Lung (tissue), 12 donors: ENCODE results near the gene C5AR2. TPM values are rescaled to one million over a fixed set of nuclear protein-coding genes. Genes with fewer than 3 reads are reported as not detected.

ENCODE experiments used
- ATAC-seq: fragments of 200-7000 bp; cut with Tn5 transposase; one replicate; pipeline ENCODE4 v1.9.1; 2020; ENCODE audit warnings: moderate number of reproducible peaks; ENCODE audit not compliant: insufficient read depth, low FRiP score
- DNase-seq, 3 donors: peaks; one replicate each; pipeline ENCODE4 v3.0.0-alpha.2; 2013 to 2017
- H3K27ac ChIP-seq, 2 donors: one replicate each; pipeline ENCODE4 v1.5.1; 2013; ENCODE audit warnings: mild to moderate bottlenecking in 2 of 2, moderate library complexity in 2 of 2, control low read depth in 1 of 2, inconsistent platforms in 1 of 2, low read depth in 1 of 2, low read length in 1 of 2
- H3K27me3 ChIP-seq, 3 donors: one replicate each; pipeline ENCODE4 v1.5.1; 2013; ENCODE audit warnings: low read length in 2 of 3; ENCODE audit not compliant: control insufficient read depth in 3 of 3, insufficient read depth in 3 of 3
- H3K36me3 ChIP-seq, 4 donors: one replicate each; pipeline ENCODE4 v1.5.1; 2013; ENCODE audit warnings: low read length in 4 of 4, mild to moderate bottlenecking in 1 of 4, moderate library complexity in 1 of 4; ENCODE audit not compliant: control insufficient read depth in 4 of 4, insufficient read depth in 4 of 4
- H3K4me1 ChIP-seq, 5 donors: one replicate each; pipeline ENCODE4 v1.5.1; 2013; ENCODE audit warnings: low read length in 5 of 5, mild to moderate bottlenecking in 2 of 5, moderate library complexity in 1 of 5; ENCODE audit not compliant: control insufficient read depth in 5 of 5, insufficient read depth in 5 of 5
- H3K4me3 ChIP-seq: one replicate; pipeline ENCODE4 v1.5.1; 2013; ENCODE audit warnings: mild to moderate bottlenecking, control low read depth, moderate library complexity
- H3K9ac ChIP-seq, 2 donors: one replicate each; pipeline ENCODE4 v1.5.1; 2013; ENCODE audit warnings: low read length in 2 of 2, control low read depth in 1 of 2; ENCODE audit not compliant: insufficient read depth in 1 of 2
- H3K9me3 ChIP-seq, 4 donors: one replicate each; pipeline ENCODE4 v1.5.1; 2013; ENCODE audit warnings: low read length in 3 of 4, mild to moderate bottlenecking in 1 of 4, moderate library complexity in 1 of 4; ENCODE audit not compliant: control insufficient read depth in 4 of 4, insufficient read depth in 3 of 4
- WGBS, 2 donors: extraction: QIAGEN DNeasy Blood & Tissue Kit; methylation state at CpG; one replicate each; pipeline ENCODE4 v1.1.7; 2013; 5-methylcytosine and 5-hydroxymethylcytosine counted together
- polyA plus RNA-seq, 2 donors: library from polyadenylated mRNA; stranded (reverse); fragments of 200-250 nt; gene quantifications; one replicate each; pipeline ENCODE4 v1.2.1, GENCODE V29; 2013
- total RNA-seq, 2 donors: library from RNA; depleted of rRNA in 1 of 2; stranded (reverse); fragments of >200 nt in 1 of 2; gene quantifications; one replicate each; pipeline ENCODE4 v1.2.1, GENCODE V29; 2014 to 2021
- TF ChIP-seq, protein P1 (sequence below): IDR thresholded peaks from 2 replicates; pipeline ENCODE4 v1.5.1; 2012; ENCODE audit warnings: mild to moderate bottlenecking; ENCODE audit errors: control extremely low read depth, extremely low read depth
- donor health status: control.
- donor health status: control.
- donor health status: Bipolar disorder and iron deficiency.
- donor health status: healthy.
- donor health status: DM: yes; HTN: yes; CAD: no.

Gene C5AR2
- total and polyA plus RNA-seq, 4 donors: 1.0 to 17.4 (median 7.7) TPM

DNA sequence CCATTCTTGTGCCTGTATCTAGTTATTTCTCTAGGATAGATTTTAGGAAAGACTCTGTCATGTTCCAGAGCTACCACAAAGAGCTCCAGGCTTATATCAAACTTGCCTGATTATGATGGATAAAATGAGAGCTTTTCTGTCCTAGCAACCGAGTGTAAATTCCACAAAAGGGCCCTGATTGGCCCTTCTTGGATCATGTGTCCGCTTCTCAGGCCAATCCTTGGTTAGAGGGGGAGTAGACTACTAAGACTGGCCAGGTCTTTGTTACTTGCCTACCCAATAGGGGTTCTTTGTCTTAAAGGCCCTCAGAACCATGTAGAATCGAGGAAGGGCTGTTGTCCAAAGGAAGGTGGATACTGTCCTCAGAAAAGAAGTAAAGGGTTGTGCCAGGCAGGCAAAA, 19.6 kb downstream of the C5AR2 start:
- Histone ChIP-seq H3K4me1 (peaks cover 0 to 6% (median 4%) of the 10 kb centered on the region in 5 donors), H3K36me3 (peaks cover 9 to 22% (median 16%) of the 10 kb centered on the region in 4 donors), H3K9me3 (no peaks in the 10 kb centered on the region), H3K4me3 (no peak overlapping the region), H3K27ac (no peak overlapping the region), H3K9ac (no peak overlapping the region), H3K27me3 (no peaks in the 10 kb centered on the region)
- DNase-seq (peak in 1 of 3 donors; percentile 3), ATAC-seq (no peak)
- TF ChIP-seq, protein P1, sequence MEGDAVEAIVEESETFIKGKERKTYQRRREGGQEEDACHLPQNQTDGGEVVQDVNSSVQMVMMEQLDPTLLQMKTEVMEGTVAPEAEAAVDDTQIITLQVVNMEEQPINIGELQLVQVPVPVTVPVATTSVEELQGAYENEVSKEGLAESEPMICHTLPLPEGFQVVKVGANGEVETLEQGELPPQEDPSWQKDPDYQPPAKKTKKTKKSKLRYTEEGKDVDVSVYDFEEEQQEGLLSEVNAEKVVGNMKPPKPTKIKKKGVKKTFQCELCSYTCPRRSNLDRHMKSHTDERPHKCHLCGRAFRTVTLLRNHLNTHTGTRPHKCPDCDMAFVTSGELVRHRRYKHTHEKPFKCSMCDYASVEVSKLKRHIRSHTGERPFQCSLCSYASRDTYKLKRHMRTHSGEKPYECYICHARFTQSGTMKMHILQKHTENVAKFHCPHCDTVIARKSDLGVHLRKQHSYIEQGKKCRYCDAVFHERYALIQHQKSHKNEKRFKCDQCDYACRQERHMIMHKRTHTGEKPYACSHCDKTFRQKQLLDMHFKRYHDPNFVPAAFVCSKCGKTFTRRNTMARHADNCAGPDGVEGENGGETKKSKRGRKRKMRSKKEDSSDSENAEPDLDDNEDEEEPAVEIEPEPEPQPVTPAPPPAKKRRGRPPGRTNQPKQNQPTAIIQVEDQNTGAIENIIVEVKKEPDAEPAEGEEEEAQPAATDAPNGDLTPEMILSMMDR: no peak
- WGBS, 2 donors: 78 to 89% methylated on average over 3 of the region's 3 CpGs

DNA sequence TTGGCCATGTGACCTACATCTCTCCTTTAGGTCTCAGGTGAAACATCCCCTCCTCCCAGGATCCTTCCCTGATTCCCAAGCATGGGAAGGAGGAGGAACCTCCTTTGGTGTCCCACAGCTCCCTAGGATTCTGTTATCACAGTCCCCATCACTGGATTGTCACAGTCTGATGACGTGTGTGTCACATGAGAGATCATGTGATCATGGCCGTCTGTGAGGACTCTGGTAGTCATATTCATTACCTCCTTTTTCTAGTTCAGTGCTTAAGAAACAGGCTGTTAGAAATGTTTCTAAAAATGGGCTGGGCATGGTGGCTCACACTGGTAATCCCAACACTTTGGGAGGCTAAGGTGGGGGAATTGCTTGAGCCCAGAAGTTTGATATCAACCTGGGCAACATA, 20.1 kb downstream of the C5AR2 start:
- Histone ChIP-seq H3K36me3 (peaks cover 13 to 25% (median 21%) of the 10 kb centered on the region in 4 donors), H3K9ac (no peak overlapping the region), H3K4me3 (no peak overlapping the region), H3K27ac (no peak overlapping the region), H3K9me3 (no peaks in the 10 kb centered on the region), H3K4me1 (peaks cover 0 to 6% (median 4%) of the 10 kb centered on the region in 5 donors), H3K27me3 (no peaks in the 10 kb centered on the region)
- 40 to 63% methylated on average over 2 of the region's 2 CpGs for WGBS, 2 donors
- TF ChIP-seq, protein P1: no peak
- no peak for DNase-seq
- no peak for ATAC-seq

DNA sequence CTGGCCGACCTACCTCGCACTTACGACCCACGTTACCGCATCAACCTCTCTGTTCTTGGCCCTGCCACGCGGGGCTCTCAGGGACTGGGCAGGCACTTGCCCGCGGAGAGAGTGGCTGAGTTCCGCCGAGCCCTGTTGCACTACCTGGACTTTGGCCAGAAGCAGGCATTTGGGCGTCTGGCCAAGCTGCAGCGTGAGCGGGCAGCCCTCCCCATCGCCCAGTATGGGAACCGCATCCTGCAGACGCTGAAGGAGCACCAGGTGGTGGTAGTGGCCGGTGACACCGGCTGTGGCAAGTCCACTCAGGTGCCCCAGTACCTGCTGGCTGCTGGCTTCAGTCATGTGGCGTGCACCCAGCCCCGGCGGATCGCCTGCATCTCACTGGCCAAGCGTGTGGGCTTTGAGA, 21.3 kb downstream of the C5AR2 start:
- TF ChIP-seq, protein P1: no peak
- Histone ChIP-seq H3K27me3 (no peaks in the 10 kb centered on the region), H3K36me3 (peaks cover 22 to 36% (median 32%) of the 10 kb centered on the region in 4 donors), H3K4me1 (peaks cover 0 to 6% (median 4%) of the 10 kb centered on the region in 5 donors), H3K27ac (no peak overlapping the region), H3K9me3 (peaks cover 0 to 7% (median 0%) of the 10 kb centered on the region in 4 donors), H3K4me3 (no peak overlapping the region), H3K9ac (no peak overlapping the region)
- DNase-seq: no peak
- ATAC-seq: no peak
- WGBS, 2 donors: 90 to 95% methylated on average over 24 of the region's 24 CpGs

DNA sequence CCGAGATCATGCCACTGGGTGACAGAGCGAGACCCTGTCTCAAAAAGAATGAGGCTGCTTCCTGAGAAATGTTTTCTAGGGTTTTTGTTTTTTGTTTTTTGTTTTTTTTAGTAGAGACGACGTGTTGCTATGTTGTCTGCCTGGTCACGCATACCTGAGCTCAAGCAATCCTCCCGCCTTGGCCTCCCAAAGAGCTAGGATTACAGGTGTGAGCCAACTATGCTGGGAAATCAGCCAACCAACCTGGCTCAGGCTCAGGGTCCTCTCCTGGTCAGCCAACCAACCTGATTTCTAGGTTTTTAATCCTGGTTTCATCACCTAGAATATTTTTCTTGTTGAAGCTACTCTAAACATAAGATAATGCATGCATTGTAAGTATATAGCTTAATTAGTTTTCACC, 24.9 kb downstream of the C5AR2 start:
- no peak for ATAC-seq

More for the DNA sequence above, 24.9 kb downstream of the C5AR2 start:
- Histone ChIP-seq H3K9me3 (peaks cover 0 to 7% (median 0%) of the 10 kb centered on the region in 4 donors), H3K36me3 (peaks cover 30 to 64% (median 38%) of the 10 kb centered on the region in 4 donors), H3K27me3 (no peaks in the 10 kb centered on the region), H3K27ac (no peak overlapping the region), H3K9ac (no peak overlapping the region), H3K4me3 (no peak overlapping the region), H3K4me1 (peaks cover 0 to 3% (median 0%) of the 10 kb centered on the region in 5 donors)
- no peak for DNase-seq
- TF ChIP-seq, protein P1: no peak
- 93 to 95% methylated on average over 6 of the region's 6 CpGs for WGBS, 2 donors
